ENCODE measurements around the gene MYO1B.
A peak's percentile ranks its signal among the peaks of the same experiment; 100 is the strongest.

Gene MYO1B

GRCh38 chr2:191301971-191302370 is 56.8 kb downstream of the MYO1B start:
- DNase-seq = no peak

GRCh38 chr2:191302459-191303139 is 57.4 kb downstream of the MYO1B start:
- no peak for DNase-seq

- no peak for DNase-seq
These were observed 58.2 kb downstream of the MYO1B start for GRCh38 chr2:191303140-191304005.

DNA sequence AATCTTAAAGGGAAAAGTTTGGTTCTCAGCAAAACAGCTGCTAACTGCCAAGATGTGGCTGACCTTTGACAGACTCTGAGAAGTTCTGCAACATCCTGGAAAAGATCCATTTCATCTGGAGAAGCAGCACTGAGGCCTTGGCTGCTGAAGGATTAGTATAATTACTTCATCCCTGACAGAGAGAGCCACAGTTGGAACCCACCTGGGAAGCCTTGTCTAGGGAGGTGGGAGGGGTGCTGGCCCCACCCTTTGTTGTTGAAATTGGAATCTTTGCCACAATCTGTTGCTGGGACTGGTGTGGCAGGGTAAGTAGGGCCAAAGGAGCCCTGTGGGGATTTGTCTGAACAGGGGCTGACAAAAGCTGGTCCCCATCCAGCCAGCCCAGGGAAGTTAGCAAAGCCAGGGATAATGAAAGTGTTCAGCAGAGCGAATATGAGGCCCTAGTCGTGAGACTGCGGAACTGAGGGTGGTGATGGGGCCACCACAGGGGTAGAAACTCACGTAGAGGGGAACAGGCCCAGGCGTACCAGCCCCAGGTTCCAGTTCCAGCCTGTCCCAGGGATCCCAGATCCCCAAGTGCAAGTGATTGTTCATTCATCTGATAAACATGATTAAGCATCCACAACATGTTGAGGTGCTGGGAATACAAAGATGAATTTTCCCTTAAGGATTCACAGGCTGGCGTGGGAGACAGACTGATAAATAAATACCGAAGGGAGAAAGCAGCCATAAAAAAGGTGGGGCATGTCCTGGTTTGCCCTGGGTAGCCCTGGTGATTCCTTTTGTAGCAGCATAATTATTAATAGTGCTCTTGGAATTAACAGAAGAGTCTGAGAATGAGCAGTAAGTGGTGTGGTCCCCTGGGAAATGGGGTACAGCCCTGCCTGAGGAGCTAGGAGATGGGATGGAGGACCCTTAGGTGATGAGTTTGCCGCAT is 60.0 kb downstream of the MYO1B start:
- no peak for DNase-seq

DNA sequence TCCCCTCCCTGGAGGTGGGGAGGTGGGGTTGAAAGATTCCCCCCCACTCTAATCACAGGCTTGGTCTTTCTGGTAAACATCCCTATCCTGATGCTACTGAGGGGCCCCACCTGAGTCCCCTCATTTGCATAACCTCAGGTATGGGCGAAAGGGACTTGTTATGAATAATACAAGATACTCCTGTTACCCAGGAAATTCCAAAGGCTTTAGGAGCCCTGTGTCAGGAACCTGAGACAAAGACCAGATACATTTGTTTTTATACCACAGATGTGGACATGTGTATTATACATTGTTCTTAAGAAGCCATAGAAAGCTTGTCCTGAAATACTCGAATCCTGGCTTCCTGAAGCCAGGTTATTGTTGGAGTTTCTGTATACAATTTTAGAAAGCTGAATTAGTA is 62.8 kb downstream of the MYO1B start:
- no peak for DNase-seq

GRCh38 chr2:191311156-191311555 is 66.0 kb downstream of the MYO1B start:
- no peak for DNase-seq

DNA sequence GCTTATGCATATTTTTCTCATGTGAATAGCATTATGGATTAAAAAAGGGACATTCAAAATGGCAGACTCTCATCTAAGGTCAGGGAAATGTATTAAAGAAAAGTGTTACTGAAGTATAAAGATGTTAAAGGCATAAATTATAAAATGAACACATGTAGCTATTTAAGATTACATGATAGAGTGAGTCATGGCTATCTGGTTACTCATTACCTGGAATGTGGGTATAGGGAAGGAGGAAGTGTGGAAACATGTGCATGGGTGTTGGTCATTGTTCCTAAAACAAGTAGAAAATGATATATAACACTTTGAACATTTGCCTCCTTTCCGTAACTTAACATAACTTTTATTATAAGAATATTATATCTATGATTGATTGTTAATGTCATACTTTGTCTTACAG is 66.4 kb downstream of the MYO1B start:
- DNase-seq = peak; percentile 81

- no peak for DNase-seq
These were observed 67.0 kb downstream of the MYO1B start for GRCh38 chr2:191312163-191312562.

- DNase-seq = no peak
These were observed 67.5 kb downstream of the MYO1B start for GRCh38 chr2:191312662-191313061.

DNA sequence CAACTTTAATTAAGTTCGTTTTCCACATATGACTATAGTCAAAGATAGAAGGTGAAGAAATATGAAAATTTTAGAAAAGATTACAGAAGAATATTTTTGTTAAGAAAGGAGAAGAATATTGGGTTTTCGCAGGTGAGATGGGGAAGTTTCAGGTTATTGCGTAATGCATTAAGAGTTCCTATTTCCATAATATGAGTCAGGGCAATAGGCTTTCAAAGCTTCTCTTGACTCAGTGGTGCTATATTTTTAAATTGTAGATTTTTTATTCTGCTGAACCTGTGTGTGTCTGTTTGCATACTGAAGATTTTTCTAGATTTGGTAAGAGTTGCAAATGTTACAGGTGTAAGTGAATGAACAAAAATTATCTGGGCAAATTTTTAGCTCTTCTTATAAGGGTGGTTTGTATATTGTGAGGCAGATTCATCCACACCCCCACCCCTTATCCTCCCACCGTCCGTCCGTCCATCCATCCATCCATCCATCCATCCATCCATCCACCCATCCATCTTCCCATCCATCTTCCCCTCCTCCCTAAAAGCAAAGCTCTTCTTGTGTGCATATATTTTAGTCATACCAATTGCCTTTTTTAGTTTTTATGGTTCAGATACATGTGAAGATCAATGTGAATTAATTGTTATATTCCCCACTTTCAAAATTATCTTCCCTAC is 69.6 kb downstream of the MYO1B start:
- no peak for DNase-seq

DNA sequence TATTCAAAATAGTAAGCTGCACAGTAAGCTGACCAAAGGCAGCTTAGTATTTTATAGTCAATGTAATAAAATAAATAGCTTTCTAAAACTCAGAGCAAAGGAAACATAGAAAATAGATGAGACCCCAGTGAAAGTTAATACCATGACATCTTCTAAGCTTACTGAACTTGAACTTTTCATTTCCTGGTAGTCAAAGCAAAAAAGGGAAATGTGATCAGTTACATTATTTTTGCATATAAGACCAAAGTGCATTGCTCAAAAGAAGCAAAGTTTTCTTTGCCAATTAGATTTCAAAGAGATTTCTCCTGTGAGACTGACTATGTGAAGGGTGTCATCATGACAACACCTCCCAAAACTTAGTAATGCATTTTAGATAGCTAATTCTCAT is 70.2 kb downstream of the MYO1B start:
- no peak for DNase-seq

GRCh38 chr2:191316246-191316994 is 71.2 kb downstream of the MYO1B start:
- no peak for DNase-seq

DNA sequence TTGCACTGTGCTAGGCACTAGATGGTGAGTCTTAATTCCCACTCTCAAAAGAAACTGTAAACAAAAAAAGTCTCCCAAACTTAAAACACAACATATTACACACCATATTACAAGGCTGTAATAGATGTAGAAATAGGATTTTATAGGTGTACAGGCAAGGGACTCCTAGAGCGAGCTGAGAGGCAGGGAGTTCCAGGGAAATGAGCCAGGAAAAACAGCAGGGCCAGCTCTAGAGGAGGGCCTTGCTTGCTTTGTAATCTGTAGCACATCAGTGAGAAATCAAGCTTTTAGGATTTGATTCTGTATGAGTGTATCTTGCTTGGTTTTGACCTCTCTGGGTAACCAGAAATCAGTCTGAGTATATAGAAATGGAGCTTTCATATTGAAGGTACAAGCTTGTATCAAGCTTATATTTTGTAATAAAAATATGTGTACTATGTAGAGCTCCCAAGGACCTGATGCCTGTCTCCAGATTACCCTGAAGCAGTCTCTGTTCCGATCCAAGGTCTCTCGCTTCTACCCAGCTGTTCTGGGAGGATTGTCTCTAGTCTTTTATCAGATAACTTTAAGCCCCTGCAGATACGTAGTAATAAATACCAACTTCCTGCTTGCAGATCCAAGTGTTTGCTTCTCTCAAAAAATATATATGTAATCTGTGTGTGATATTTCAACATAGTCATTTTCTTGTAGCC is 73.0 kb downstream of the MYO1B start:
- peak; percentile 23 for DNase-seq

- DNase-seq = no peak
These were observed 73.5 kb downstream of the MYO1B start for GRCh38 chr2:191318729-191319078.

- DNase-seq = no peak
These were observed 74.0 kb downstream of the MYO1B start for GRCh38 chr2:191319186-191319585.

- no peak for DNase-seq
These were observed 75.7 kb downstream of the MYO1B start for GRCh38 chr2:191320881-191321280.

DNA sequence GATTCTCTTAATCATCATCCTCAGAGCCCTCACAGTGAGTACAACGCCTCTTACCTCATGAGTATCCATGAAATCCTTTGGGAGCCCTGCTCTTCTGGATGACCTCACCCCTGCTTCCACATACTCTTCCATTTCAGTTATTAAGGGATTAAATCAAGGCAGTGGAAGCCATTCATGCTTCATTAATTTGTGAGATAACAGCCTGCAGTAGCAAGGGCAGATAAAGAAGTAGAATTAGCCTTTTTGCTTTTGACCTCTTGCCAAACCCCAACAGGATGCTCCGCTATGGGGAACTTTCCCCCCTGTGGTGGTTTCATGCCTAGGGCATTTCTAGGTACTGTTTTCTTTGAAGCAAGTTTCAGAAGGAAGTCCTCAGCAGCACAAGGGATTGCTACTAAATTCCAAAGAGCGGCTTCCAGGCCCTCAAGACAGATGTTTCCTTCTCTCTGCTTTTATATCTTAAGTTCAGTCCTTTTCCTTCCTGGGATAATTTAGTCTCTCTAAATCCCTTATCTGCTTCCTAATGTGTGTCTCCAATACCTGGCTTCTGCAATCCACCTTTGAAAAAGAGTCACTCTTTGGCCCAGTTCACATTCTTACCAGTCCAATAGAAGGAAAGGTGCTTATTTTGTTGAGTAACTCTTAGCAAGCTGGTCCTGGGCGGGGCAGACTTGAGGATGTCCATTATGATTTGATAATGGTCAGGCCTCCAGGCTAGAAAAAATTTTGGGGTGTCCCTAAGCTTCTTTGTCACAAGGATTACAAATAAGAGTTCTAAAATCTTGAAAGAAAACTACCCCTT is 76.9 kb downstream of the MYO1B start:
- DNase-seq = peak; percentile 90

DNA sequence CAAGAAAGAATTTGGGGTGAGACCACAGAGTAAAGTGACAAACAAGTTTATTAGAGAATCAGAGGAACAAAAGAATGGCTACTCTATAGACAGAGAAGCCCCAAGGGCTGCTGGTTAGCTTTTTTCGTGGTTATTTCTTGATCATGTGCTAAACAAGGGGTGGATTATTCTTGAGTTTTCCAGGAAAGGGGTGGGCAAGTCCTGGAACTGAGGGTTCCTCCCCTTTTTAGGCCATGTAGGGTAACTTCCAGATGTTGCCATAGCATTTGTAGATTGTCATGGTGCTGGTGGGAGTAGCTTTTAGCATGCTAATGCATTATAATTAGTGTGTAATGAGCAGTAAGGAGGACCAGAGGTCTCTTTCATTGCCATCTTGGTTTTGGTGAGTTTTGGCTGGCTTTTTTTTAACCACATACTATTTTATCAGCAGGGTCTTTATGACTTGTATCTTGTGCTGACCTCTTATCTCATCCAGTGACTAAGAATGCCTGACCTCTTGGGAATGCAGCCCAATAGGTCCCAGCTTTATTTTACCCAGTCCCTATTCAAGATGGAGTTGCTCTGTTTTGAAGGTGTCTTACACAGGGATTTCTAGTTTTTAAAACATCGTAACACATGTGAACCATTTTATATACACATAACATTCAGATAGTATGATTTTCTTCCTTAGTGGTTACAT is 77.8 kb downstream of the MYO1B start:
- DNase-seq = no peak

DNA sequence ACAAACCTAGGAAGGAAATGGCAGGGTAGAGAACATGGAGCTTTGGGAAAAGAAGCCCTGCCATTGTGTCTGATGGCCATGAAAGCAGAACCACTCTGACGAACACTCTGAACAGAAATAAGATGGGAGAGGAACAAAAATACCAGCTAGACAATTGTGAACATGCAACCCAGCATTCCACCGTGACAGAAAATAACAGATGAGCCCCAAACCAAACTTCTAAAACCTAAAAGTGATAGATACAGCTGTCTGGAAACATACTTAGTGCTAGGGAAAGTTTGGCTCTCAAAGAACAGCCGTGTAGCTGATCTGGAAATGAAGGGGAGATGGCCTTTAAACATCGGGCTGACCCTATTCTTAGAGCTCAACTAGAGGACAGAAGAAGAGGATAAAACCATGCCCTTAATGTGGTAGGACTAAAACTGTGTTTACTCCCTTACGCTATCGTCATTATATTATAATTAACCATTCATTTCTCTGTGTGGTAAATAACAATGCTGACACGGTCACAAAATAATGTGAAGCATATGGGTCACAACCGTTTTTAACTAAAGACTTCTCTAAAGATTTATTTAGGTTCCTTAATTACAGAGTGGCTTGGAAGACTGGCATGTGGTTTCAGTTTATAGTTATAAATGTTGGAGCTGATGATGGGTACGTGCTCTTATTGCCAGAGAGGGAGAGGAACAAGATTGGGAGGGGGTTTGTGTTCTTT is 80.6 kb downstream of the MYO1B start:
- DNase-seq = no peak
